ENCODE data around the gene COL9A3. TPM values are rescaled to one million over a fixed set of nuclear protein-coding genes. Genes with fewer than 3 reads are reported as not detected.

The COL9A3 gene
- not detected in 2 replicates for total RNA-seq

DNA sequence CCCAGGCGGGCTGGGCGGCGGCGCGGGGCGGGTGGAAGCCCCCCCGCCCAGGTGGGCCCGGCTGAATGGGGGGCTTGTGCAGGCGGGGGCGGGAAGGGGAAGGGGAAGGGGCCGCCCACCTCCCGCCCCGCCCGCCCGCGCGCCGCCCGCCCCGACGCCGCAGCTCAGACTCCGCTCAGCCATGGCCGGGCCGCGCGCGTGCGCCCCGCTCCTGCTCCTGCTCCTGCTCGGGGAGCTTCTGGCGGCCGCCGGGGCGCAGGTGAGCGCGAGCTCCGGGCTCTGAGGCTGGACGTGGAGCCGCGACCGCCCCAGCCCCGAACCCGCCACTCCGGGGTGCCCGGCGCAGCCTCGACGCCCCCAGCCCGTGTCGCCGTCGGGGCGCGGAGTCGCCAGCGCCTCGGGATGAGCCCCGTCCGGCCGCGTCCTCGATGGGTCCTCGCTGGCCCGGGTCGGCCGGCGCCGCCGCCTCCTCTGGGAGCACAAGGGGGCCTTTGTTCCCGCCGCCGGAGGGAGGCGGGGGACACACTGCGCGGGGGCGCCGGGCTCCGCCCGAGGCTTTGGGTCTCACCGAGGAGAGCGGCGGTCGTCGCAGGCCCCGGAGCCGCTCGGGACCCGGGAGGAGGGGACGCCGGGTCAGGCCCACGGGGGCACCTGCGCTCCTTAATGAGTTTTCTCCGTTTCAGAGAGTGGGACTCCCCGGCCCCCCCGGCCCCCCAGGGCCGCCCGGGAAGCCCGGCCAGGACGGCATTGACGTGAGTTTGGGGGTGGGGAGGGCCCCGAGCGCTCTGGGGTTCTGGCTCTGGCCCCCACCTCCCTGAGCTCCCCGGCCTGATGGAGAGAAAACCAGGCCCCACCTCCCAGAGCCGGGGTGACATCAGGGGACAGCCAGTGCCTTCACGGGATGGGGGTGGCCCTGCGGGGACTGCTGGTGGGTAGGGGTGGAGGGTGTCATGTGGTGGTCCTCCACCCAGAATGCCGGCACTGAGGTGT is at the start of gene COL9A3:
Gene COL9A3 (plus strand): TSS at position 167 of the 990 bp plus-strand sequence. CDS start 15 bp downstream, at position 182.

GRCh38 chr20:62804627-62805154 is 12.2 kb upstream of the COL9A3 start, which contains the start of gene OGFR:
OGFR (plus strand) TSS chr20:62804835; CDS start chr20:62804860, 25 bp downstream.

GRCh38 chr20:62861726-62862336 is 45.0 kb downstream of the COL9A3 start, which contains the start of gene TCFL5:
TCFL5 (minus strand) TSS chr20:62861822; CDS start chr20:62861670, 152 bp downstream.

Other genes with a start within 250 kb of the COL9A3 start
- gene SLCO4A1, start 174.5 kb upstream of the COL9A3 start, total RNA-seq, result 1.1 and 8.0 TPM in 2 replicates
- not detected in 2 replicates for gene NTSR1, start 108.2 kb upstream of the COL9A3 start, total RNA-seq
- 19.0 and 28.2 TPM in 2 replicates for gene MRGBP, start 20.6 kb upstream of the COL9A3 start, total RNA-seq
- gene OGFR, start 12.2 kb upstream of the COL9A3 start, total RNA-seq, result 20.2 and 26.7 TPM in 2 replicates
- gene TCFL5, start 44.8 kb downstream of the COL9A3 start, total RNA-seq, result 13.7 and 17.9 TPM in 2 replicates
- gene DIDO1, start 109.5 kb downstream of the COL9A3 start, total RNA-seq, result 24.1 and 27.5 TPM in 2 replicates
- gene GID8, start 121.1 kb downstream of the COL9A3 start, total RNA-seq, result 52.1 and 64.6 TPM in 2 replicates
- 0.43 and 2.4 TPM in 2 replicates for gene SLC17A9, start 135.7 kb downstream of the COL9A3 start, total RNA-seq
- gene BHLHE23, start 189.9 kb downstream of the COL9A3 start, total RNA-seq, result not detected in 2 replicates